Activated gamma-delta T cell treated with anti-CD3 and anti-CD28 coated beads, Interleukin-2, amount 50 U/mL, for 16 hours (primary cell): ENCODE data around the gene TRAPPC12.

Experiments
- DNase-seq: peaks from one replicate; pipeline ENCODE4 v3.0.0-alpha.2; 2020; ENCODE audit warnings: low read depth

The TRAPPC12 gene

GRCh38 chr2:3470166-3470651 lies 90.7 kb downstream of the TRAPPC12 start:
- no peak for DNase-seq

DNA sequence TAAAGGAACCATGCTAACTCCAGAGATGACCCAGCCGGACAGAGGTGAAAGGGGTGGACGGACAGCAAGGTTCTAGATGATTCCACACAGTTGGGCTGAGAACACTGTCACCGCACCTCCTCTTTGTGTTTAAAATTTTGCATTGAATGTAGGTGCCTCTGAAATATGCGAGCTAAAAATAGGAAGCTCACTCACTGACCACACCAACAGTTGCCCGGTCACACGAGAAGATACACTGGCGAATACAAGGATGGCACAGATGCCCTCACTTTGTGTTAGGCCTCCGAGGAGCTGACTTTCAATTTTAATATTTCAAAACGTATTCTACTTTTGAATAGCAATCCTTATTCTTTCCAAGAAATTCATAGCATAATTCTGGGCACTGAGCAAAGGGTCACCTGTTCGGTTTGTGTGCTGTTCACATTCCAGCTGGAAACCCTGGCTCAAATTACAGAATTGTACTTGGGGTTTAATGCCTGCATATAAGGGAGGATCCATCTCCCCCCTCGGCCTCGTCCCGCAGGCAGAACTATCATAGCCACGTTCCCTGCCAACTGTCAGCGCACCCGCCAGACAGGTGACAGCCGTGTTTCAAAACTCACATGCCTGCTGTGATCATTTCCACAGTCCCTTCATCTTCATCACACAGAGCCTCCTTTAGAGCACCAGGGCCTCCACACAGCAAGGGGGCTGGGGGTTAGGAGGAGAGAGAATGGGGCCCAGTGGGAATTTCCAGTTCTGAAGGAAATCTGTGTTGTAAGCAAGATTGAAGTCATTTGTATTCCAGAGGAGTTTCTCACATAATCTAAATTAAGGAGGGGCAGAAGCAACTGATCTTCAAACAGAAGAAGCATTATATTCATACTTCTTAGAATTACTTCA lies 91.6 kb downstream of the TRAPPC12 start:
- no peak for DNase-seq

DNA sequence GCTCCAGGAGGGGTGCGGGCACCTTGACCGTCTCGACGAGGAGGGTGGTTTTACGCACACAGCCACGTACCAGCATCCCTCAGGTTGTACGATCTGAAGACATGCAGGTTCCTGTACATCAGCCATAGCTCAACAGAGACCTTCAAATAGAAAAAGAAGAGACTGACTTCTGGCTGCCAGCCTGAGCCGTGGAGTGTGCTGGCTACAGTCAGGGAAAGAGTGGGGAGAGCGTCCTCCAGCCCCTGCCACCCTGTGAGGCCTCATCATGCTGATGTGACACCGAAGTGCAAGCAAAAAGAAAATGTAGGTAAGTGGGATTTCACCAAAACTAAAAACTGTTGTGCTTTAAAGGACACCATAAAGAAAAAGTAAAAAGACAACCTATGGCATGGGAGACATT lies 92.8 kb downstream of the TRAPPC12 start:
- no peak for DNase-seq

GRCh38 chr2:3472966-3473365 lies 93.5 kb downstream of the TRAPPC12 start:
- no peak for DNase-seq

- DNase-seq, result no peak
Observed at GRCh38 chr2:3475771-3476170, 96.3 kb downstream of the TRAPPC12 start.

DNA sequence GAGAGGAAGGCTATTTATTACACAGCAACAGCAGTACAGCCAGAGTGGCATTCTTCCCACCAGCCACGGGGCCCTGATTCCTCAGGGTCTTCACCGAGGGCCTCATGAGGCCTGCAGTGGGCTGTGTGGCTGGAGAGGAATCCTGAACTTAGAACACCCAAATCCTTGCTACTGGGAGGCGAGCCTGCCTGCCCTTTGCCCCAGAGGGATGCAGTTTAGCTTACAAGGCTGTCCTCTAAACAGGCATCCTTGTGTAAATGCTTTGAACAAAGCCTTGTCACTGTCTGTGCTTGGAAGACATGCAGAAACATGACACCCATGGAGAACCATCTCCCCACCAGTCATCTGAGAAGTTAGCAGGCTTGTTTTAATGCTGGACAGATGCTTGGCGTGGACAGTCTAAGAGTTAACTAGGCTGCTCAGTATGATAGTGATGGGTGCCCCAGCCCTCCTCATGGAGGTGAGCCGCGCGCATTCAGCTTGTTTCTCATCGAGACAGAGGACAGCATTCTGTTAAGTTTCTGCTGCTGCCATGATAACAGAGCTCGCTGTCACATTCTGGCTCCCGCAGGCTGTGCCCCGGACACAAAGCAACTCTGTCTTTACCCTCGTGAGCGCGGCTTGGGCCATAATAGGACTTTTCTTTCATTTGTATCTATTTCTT lies 97.0 kb downstream of the TRAPPC12 start:
- DNase-seq, result no peak

GRCh38 chr2:3476985-3477327 lies 97.5 kb downstream of the TRAPPC12 start:
- DNase-seq, result no peak

GRCh38 chr2:3478846-3479385 lies 99.4 kb downstream of the TRAPPC12 start:
- no peak for DNase-seq

GRCh38 chr2:3479430-3480320 lies 100.2 kb downstream of the TRAPPC12 start:
- DNase-seq, result no peak

DNA sequence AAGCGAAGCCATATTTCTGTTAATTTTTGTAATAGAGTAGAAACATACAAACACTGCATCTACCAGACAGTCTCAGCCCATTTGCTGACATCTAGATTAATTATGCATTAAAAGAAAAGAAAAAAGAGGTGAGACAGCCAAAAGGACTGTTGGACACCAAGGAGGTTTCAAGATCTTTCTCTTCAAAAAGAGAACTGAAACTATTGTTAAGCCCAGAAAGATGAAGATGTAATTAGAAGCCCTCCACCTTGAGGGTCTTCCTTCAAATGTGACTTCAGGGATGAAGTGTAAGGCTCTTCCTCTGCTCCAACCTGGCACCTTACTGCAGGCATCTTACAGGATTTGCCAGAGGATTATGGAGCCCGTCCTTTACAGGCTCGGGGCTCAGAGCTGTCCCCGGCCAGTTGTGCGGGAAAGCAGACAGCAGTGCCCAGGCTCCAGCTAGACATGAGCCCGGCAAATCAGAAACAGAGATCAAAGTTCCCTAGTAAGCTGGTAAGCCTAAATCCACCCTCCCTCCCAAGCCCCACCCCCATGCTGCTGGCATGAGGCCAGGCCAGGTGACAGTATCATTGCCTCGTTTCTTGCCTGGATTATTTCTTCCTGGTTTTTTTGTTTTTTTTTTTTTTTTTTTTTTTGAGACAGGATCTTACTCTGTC lies 101.0 kb downstream of the TRAPPC12 start:
- DNase-seq, result no peak

- DNase-seq, result no peak
Observed at GRCh38 chr2:3481011-3481400, 101.5 kb downstream of the TRAPPC12 start.

DNA sequence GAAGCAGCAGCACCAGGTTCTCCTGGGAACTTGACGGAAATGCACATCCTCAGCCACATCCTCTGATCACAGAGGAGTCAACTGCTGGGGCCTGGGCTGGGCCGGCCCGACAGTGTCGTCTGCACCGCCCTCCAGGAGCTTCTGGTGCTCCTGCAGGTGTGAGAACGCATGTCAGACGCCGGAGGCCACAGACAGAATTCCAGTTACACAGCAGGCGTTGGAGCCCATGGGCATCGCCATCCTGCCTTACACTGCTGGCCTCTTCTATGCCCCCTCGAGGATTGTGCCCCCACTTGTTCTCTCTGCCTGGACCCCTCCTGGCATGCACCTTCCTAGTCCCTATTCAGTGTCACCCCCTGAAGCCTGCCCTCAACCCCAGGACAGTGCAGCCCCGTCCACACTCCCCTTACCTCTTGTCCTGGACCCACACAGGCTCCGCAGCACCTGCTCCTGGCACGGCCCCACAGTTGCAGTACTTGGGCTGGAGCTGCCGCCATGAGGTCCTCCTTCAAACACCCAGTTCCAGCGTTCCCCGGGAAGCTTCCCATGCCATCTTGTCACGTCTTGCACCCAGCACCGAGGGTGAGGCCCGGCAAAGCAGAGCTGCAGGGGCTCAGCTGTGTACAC lies 102.4 kb downstream of the TRAPPC12 start:
- no peak for DNase-seq

DNA sequence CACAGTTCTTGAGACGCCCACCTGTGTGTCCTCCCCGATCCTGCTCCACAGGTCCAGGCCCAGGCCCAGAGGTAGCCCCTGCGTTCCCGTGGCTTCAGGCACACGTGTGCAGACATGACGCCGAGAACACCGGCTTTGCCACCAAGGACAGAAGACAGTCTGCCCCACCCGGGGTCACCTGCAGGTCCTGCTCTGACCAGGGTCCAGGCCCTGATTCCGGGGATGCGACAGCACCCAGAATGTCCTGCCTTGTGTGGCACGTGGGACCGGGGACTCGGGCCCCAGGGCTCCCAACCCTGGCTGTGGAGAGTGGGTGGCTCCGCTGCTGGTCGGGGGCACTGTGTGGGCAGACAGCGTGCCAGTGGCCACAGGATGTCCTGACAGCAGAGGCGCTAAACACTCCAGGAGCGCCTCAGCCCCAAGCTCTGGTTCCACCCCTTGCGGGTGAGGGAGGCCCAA lies 102.9 kb downstream of the TRAPPC12 start:
- no peak for DNase-seq

DNA sequence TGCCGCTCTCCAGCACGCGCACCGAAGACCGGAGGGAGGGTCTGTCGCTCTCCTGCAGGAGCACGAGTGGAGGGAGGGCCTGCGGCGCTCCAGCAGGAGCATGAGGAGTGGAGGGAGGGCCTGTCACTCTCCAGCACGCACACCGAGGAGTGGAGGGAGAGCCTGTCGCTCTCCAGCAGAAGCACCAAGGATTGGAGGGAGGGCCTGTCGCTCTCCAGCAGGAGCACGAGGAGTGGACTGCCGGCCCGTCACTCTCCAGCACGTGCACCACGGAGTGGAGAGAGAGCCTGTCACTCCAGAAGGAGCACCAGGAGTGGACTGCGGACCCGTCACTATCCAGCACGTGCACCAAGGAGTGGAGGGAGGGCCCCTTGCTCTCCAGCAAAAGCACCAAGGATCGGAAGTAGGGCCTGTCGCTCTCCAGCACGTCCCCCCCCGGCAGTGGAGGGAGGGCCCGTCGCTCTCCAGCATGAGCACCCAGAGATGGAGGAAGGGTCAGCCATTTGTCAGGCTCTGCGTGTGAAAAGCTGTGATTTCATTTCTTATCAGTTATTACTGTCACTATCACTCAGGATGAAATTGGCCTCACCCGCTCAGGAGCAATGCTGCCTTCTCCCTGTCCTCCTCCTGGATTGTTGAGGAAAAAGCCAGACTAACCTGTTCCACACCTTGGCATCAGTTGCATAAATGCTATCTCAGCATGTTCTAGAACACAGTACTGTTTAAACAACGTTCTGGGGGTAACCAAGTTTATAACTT lies 103.9 kb downstream of the TRAPPC12 start:
- DNase-seq, result no peak

- no peak for DNase-seq
Observed at GRCh38 chr2:3483986-3484960, 104.8 kb downstream of the TRAPPC12 start.

DNA sequence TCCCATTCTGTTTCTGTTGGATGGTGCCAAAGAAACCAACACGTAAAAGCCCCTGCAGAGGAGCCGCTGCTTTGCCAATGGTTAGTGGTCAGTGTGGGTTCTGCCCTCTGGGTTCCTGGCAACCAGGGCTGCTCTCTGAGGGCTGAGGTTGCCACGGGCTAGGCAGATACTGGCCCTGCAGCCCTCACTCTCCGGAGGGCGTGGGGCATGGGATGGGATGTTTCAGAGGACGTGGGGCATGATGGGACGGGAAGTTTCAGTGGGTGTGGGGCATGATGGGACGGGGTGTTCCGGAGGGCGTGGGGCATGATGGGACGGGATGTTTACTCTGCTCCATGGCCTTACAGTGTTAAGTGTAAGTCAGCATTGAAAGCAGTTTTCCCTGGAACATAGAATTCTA lies 105.7 kb downstream of the TRAPPC12 start:
- no peak for DNase-seq

DNA sequence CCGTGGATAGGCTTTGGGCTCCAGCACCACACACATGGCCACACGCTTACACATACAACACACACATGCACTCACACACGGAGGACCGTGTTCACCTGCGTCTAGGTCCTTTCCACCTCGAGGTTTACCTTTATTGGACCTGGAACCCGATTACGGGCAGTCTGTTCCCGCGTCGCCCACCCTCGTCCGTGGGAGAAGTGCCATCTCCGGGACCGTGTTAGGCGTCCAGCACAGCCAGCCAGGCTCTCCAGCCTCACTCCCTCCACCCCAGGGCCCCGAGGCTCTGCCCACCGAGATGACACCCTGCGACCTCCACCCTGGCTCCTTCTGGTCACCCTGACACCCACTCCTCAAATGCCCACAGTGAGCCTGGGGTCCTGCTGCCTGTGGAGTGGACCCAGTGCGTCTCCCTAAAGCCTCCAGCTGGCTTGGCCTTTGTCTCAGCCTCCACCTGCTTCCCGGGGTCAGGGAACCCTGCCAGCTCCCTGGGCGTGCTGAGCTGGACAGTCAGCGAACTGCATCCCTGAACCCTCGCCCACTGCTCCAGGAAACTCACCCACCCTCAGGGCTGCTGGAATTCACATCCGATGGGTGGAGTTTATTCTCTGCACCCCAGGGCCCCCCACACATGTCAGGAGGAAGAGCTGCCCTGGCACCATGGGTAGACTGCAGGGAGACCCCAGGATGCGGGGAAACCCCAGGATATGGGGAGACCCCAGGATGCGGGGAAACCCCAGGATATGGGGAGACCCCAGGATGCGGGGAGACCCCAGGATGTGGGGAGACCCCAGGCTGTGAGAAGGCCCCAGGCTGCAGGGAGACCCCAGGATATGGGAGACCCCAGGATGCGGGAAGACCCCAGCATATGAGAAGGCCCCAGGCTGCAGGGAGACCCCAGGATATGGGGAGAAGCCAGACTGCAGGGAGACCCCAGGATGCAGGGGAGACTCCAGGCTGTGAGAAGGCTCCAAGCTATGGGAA lies 106.8 kb downstream of the TRAPPC12 start:
- no peak for DNase-seq

DNA sequence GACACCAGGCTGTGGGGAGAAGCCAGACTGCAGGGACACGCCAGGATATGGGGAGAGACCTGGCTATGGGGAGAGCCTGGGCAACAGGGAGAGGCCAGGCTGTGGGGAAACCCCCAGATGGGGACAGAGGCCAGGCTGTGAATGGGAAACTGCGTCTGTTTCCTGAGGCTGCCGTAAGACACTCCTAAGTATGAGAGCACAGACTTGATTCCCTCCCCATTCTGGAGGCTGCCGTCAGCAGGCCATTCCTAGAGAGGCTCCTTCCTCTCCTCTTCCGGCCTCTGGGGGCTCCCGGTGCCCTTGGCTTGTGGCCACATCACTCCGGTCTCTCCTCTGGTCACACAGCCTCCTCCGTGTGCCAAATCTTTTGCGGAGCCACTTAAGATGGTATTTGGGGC lies 107.5 kb downstream of the TRAPPC12 start:
- DNase-seq, result no peak
